ENCODE data around the gene IDUA. TPM values are rescaled to one million over a fixed set of nuclear protein-coding genes. Genes with fewer than 3 reads are reported as not detected.

Gene IDUA
- total RNA-seq, 1 donor from 2014 or later, result 46.0 TPM

Other genes with a start within 250 kb of the IDUA start
- not detected in 3 replicates for gene CPLX1, start 160.9 kb upstream of the IDUA start, total RNA-seq
- gene GAK, start 54.7 kb upstream of the IDUA start, total RNA-seq, result 61.4 to 85.7 TPM (median 69.2 TPM) in 3 replicates
- gene TMEM175, start 54.6 kb upstream of the IDUA start, total RNA-seq, result 25.5 to 47.5 TPM (median 26.1 TPM) in 3 replicates
- 15.4 to 18.6 TPM (median 17.2 TPM) in 3 replicates for gene DGKQ, start 13.5 kb upstream of the IDUA start, total RNA-seq
- 0.72 to 1.6 TPM (median 0.75 TPM) in 3 replicates for gene SLC26A1, start 6.4 kb downstream of the IDUA start, total RNA-seq
- 70.4 to 76.3 TPM (median 75.7 TPM) in 3 replicates for gene FGFRL1, start 24.6 kb downstream of the IDUA start, total RNA-seq
- 4.6 to 12.8 TPM (median 9.1 TPM) in 3 replicates for gene RNF212, start 126.5 kb downstream of the IDUA start, total RNA-seq
- gene SPON2, start 185.5 kb downstream of the IDUA start, total RNA-seq, result 158 to 184 TPM (median 162 TPM) in 3 replicates